Duodenal mucosa (tissue), 2 donors: ENCODE measurements around the gene C20orf204.

Source experiments
- H3K27ac ChIP-seq: one replicate; pipeline ENCODE4 v1.7.0; 2013; ENCODE audit warnings: low read depth, low read length
- H3K27me3 ChIP-seq, 2 donors: one replicate each; pipeline ENCODE4 v1.7.0; 2013; ENCODE audit warnings: low read length in 2 of 2, control low read depth in 1 of 2; ENCODE audit not compliant: insufficient read depth in 2 of 2, control insufficient read depth in 1 of 2
- H3K36me3 ChIP-seq, 2 donors: one replicate each; pipeline ENCODE4 v1.7.0; 2013; ENCODE audit warnings: low read length in 2 of 2, control low read depth in 1 of 2; ENCODE audit not compliant: insufficient read depth in 2 of 2, control insufficient read depth in 1 of 2
- H3K4me1 ChIP-seq, 2 donors: one replicate each; pipeline ENCODE4 v1.7.0; 2013; ENCODE audit warnings: low read length in 2 of 2, control low read depth in 1 of 2; ENCODE audit not compliant: insufficient read depth in 2 of 2, control insufficient read depth in 1 of 2
- H3K4me3 ChIP-seq, 2 donors: one replicate each; pipeline ENCODE4 v1.7.0; 2013; ENCODE audit warnings: low read length in 2 of 2, low read depth in 1 of 2
- H3K9ac ChIP-seq, 2 donors: one replicate each; pipeline ENCODE4 v1.7.0; 2013; ENCODE audit warnings: low read length in 2 of 2, low read depth in 1 of 2
- H3K9me3 ChIP-seq, 2 donors: one replicate each; pipeline ENCODE4 v1.7.0; 2013; ENCODE audit warnings: low read length in 2 of 2, control low read depth in 1 of 2; ENCODE audit not compliant: control insufficient read depth in 1 of 2

C20orf204 gene, protein sequence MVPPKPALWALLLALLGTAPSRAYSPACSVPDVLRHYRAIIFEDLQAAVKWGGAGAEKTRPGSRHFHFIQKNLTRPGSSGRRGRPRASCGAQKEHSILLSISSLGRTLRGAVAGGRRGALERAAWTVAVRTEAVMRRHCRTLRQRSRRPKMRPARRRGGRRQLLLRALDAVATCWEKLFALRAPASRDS

GRCh38 chr20:64035933-64036345, at the start of gene C20orf204:
C20orf204 (plus strand) TSS chr20:64036182; CDS start chr20:64036324, 142 bp downstream.
- Histone ChIP-seq H3K36me3 (peaks cover 24 to 38% of the 10 kb centered on the region in 2 donors), H3K4me1 (peaks cover 7 to 30% of the 10 kb centered on the region in 2 donors), H3K27ac (no peak within 1 kb of the TSS), H3K9me3 (no peaks in the 10 kb centered on the region), H3K4me3 (no peak within 1 kb of the TSS), H3K27me3 (peaks cover 37 to 45% of the 10 kb centered on the region in 2 donors), H3K9ac (no peak within 1 kb of the TSS)

DNA sequence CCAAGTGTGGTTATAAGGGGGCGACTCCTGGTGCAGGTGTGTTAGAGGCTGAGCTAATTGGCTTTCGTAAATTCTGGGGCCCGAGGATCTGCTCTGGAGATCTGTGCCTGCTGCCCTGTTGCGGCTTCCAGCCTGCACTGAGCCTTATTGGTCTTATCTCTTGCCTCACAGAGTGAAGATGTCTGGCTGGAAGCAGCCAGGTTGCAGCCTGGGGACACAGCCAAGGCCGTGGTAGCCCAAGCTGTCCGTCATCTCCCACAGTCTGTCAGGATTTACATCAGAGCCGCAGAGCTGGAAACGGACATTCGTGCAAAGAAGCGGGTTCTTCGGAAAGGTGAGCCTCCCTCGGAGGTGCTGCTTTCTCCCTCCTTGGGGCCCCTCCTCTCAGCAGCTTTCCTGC, 35.1 kb upstream of the C20orf204 start:
- Histone ChIP-seq H3K4me1 (no peaks in the 10 kb centered on the region), H3K9ac (no peak overlapping the region), H3K27ac (no peak overlapping the region), H3K9me3 (no peaks in the 10 kb centered on the region), H3K4me3 (no peak overlapping the region), H3K27me3 (no peaks in the 10 kb centered on the region), H3K36me3 (peaks cover 30 to 76% of the 10 kb centered on the region in 2 donors)

DNA sequence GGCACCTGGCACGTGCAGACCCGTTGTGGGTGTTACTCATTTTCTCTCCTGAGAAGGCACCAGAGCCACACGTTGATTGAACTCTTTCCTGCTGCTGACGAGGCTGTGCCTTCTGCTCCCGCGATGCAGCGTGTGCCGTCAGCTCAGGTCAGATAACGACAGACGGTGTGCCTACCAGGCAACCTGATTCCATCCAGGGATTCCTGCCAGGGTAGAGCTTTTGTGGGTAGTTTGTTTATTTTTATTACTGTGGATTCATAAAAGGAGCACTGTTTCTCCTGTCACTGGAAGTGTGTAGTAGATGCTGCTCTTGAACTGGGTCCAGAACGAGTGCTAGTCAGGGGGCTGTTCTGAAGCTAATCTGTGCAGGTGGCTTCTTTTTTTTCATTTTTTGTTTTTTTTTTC, 34.4 kb upstream of the C20orf204 start:
- peaks cover 26 to 71% of the 10 kb centered on the region in 2 donors for H3K36me3 ChIP-seq

DNA sequence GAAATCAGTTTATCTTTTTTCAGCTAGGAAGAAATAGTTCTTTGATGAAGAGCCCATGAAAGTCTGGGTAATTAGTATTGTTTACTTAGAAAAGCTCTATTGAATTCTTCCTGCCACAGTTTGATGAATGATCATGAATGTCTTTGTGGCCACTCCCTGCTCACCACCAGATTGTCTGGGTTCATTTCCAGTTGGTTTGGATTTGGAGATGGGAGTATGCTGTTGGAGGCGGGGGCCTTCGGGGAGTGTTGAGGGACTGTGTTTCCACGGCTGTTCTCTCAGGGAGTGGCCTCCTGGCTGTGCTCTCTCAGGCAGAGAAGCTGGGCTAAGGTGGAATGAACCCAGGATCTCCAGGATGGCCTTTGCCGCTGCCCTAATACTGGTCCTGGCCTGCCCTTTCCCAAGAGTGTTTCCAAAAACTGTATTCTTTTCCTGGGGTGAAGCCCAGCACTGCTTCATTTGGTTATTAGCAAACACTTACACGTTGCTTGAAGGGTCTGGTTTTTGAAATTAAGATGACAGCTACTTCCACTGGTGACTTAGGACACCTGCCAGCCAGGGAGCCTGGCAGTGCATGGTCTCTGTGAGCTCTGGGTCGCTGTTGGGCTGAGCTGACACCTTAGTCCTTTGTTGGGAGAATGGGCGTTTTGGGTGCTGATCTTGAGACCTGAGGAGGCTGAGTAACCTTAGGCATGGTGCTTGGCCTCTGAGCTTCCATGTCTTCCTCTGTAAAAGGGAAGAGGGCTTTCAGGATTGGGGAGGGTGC, 31.8 kb upstream of the C20orf204 start:
- H3K36me3 ChIP-seq = peaks cover 31 to 72% of the 10 kb centered on the region in 2 donors
- H3K27ac ChIP-seq = no peak overlapping the region
- no peaks in the 10 kb centered on the region for H3K4me1 ChIP-seq

More for the DNA sequence above, 34.4 kb upstream of the C20orf204 start:
- Histone ChIP-seq H3K4me1 (no peaks in the 10 kb centered on the region), H3K9me3 (no peaks in the 10 kb centered on the region), H3K27ac (no peak overlapping the region), H3K4me3 (no peak overlapping the region), H3K27me3 (no peaks in the 10 kb centered on the region), H3K9ac (no peak overlapping the region)

DNA sequence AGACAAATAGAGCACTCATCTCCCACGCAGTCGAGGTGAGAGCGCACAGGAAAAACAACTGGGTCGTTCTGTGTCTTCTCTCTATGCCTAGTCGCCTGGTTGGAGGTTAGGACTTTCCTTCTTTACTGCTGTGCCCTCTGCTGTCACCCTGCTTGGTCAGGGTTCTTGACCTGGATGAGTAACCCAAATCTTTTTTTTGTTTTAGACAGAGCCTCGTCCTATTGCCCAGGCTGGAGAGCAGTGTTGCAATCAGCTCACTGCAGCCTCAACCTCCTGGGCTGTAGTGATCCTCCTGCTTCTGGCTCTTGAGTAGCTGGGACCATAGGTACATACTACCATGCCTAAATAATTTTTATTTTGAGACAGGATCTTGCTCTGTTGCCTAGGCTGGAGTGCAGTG, 30.6 kb upstream of the C20orf204 start:
- Histone ChIP-seq H3K9ac (no peak overlapping the region), H3K27me3 (no peaks in the 10 kb centered on the region), H3K36me3 (peaks cover 30 to 72% of the 10 kb centered on the region in 2 donors), H3K9me3 (no peaks in the 10 kb centered on the region), H3K4me3 (no peak overlapping the region), H3K4me1 (no peaks in the 10 kb centered on the region), H3K27ac (no peak overlapping the region)

More for the DNA sequence above, 31.8 kb upstream of the C20orf204 start:
- Histone ChIP-seq H3K4me3 (no peak overlapping the region), H3K9ac (no peak overlapping the region), H3K9me3 (no peaks in the 10 kb centered on the region), H3K27me3 (no peaks in the 10 kb centered on the region)

GRCh38 chr20:64006490-64006889, 29.5 kb upstream of the C20orf204 start:
- H3K36me3 ChIP-seq = peaks cover 40 to 74% of the 10 kb centered on the region in 2 donors

GRCh38 chr20:64006902-64007301, 29.1 kb upstream of the C20orf204 start:
- H3K27me3 ChIP-seq = no peaks in the 10 kb centered on the region
- no peak overlapping the region for H3K9ac ChIP-seq
- no peaks in the 10 kb centered on the region for H3K4me1 ChIP-seq
- peaks cover 41 to 73% of the 10 kb centered on the region in 2 donors for H3K36me3 ChIP-seq
- H3K27ac ChIP-seq = no peak overlapping the region
- peaks cover 0 to 1% of the 10 kb centered on the region in 2 donors for H3K9me3 ChIP-seq
- H3K4me3 ChIP-seq = no peak overlapping the region

More at GRCh38 chr20:64006490-64006889, 29.5 kb upstream of the C20orf204 start:
- no peaks in the 10 kb centered on the region for H3K4me1 ChIP-seq
- no peak overlapping the region for H3K9ac ChIP-seq
- H3K27ac ChIP-seq = no peak overlapping the region
- H3K9me3 ChIP-seq = peaks cover 0 to under 1% of the 10 kb centered on the region in 2 donors
- no peak overlapping the region for H3K4me3 ChIP-seq
- H3K27me3 ChIP-seq = no peaks in the 10 kb centered on the region

DNA sequence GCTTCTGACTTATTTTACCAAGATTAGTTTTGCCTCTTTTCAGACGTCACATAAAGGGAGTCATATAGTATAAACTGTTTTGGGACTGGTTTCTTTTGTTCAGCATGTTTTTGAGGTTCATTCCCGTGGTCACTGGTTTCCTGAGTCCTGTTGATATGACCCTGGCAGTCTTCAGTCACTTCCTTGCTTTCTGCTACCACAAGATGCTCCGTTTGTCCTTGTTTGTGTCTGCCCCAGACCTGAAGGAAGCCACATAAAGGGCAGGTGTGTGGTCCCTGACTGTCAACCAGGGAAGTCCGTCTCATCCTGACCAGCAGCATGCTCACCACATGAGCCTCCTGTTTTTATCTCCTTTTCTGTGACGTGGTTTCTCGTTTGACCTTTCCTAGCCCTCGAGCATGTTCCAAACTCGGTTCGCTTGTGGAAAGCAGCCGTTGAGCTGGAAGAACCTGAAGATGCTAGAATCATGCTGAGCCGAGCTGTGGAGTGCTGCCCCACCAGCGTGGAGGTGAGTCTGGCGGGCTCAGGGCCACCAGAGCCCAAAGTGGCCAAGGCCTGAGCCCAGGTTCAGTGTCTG, 26.1 kb upstream of the C20orf204 start:
- Histone ChIP-seq H3K4me1 (no peaks in the 10 kb centered on the region), H3K4me3 (no peak overlapping the region), H3K9me3 (peaks cover 0 to 1% of the 10 kb centered on the region in 2 donors), H3K9ac (no peak overlapping the region), H3K27me3 (no peaks in the 10 kb centered on the region), H3K27ac (no peak overlapping the region), H3K36me3 (peaks cover 37 to 72% of the 10 kb centered on the region in 2 donors)

DNA sequence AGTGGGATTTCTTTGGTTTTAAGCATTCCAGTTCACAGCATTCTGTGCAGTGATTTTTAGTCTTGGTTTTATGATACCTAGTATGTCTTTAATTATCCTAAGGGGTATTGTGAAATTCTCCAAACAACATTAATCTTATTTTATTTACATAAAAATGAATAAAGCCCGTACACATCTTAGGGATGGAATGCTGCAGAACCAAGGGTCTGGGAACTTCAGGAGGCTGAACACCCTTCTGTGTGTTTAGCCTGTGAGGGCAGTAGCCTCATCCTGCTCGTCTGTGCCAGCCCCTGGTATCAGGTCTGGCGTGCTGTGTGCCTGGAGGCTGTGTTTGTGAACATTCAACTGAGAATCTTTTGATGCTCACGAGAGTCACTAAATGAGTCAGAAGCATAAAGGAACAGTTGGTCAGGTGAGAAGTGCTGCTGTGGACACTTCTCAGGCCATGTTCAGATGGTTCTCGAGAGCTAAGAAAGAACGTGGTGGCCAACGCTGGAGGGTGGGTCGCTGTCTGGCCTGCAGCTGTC, 25.2 kb upstream of the C20orf204 start:
- Histone ChIP-seq H3K4me1 (no peaks in the 10 kb centered on the region), H3K9me3 (peaks cover 0 to 1% of the 10 kb centered on the region in 2 donors), H3K9ac (no peak overlapping the region), H3K4me3 (no peak overlapping the region), H3K36me3 (peaks cover 43 to 72% of the 10 kb centered on the region in 2 donors), H3K27ac (no peak overlapping the region), H3K27me3 (no peaks in the 10 kb centered on the region)

DNA sequence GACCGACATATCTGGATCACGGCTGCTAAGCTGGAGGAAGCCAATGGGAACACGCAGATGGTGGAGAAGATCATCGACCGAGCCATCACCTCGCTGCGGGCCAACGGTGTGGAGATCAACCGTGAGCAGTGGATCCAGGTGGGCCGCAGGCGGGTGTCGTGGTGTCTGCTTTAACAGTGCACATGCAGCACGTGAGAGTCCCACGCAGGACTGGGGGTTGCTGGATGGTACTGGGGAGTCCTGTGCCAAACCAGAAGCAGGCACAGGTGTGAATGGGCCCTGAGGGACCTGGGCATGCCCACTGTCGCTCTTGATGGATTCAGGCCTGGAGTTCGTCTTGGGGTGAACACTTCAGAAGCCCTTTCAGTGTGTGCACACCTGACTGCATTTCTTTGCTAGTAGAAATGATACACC, 24.6 kb upstream of the C20orf204 start:
- no peak overlapping the region for H3K9ac ChIP-seq
- H3K36me3 ChIP-seq = peaks cover 45 to 76% of the 10 kb centered on the region in 2 donors
- no peak overlapping the region for H3K27ac ChIP-seq
- H3K4me3 ChIP-seq = no peak overlapping the region
- H3K9me3 ChIP-seq = peaks cover 0 to 1% of the 10 kb centered on the region in 2 donors
- H3K27me3 ChIP-seq = no peaks in the 10 kb centered on the region
- H3K4me1 ChIP-seq = no peaks in the 10 kb centered on the region
